GM23248 (cell line): Measurements from ENCODE around the gene CEACAM16. TPM values are rescaled to one million over a fixed set of nuclear protein-coding genes. Genes with fewer than 3 reads are reported as not detected.

Source experiments
- DNase-seq: peaks from one replicate; pipeline ENCODE4 v3.0.0-alpha.2; 2015
- H2AFZ ChIP-seq: fragments of 200-600 bp; sonication (generic); 2 replicates; pipeline ENCODE4 v1.6.1; 2016; ENCODE audit warnings: antibody characterized with exemption
- H3F3A ChIP-seq: fragments of 200-600 bp; sonication (generic); 2 replicates; pipeline ENCODE4 v1.6.1; 2016; ENCODE audit warnings: mild to moderate bottlenecking, antibody characterized with exemption, mixed run types; ENCODE audit not compliant: insufficient read depth
- H3K27ac ChIP-seq: fragments of 200-600 bp; sonication (generic); 2 replicates; pipeline ENCODE4 v1.5.1; 2016; ENCODE audit warnings: mild to moderate bottlenecking
- H3K27me3 ChIP-seq: fragments of 200-600 bp; sonication (generic); replicated peaks from 2 replicates; pipeline ENCODE4 v1.6.1; 2016; ENCODE audit warnings: mild to moderate bottlenecking; ENCODE audit not compliant: insufficient read depth
- H3K36me3 ChIP-seq: fragments of 200-600 bp; sonication (generic); 2 replicates; pipeline ENCODE4 v1.6.1; 2016; ENCODE audit warnings: low read depth, mild to moderate bottlenecking
- H3K4me1 ChIP-seq: fragments of 200-600 bp; sonication (generic); 2 replicates; pipeline ENCODE4 v1.6.1; 2016; ENCODE audit warnings: mild to moderate bottlenecking; ENCODE audit not compliant: insufficient read depth
- H3K4me2 ChIP-seq: fragments of 200-600 bp; sonication (generic); one replicate; pipeline ENCODE4 v1.6.1; 2016; ENCODE audit warnings: mild to moderate bottlenecking; ENCODE audit not compliant: unreplicated experiment
- H3K4me3 ChIP-seq: fragments of 200-600 bp; sonication (generic); 2 replicates; pipeline ENCODE4 v1.5.1; 2016; ENCODE audit warnings: mild to moderate bottlenecking
- H3K79me2 ChIP-seq: fragments of 200-600 bp; sonication (generic); 2 replicates; pipeline ENCODE4 v1.6.1; 2016; ENCODE audit warnings: mild to moderate bottlenecking; ENCODE audit not compliant: insufficient read depth
- H3K9ac ChIP-seq: fragments of 200-600 bp; sonication (generic); 2 replicates; pipeline ENCODE4 v1.6.1; 2016; ENCODE audit warnings: mild to moderate bottlenecking
- H3K9me2 ChIP-seq: fragments of 200-600 bp; sonication (generic); 2 replicates; pipeline ENCODE4 v1.6.1; 2016; ENCODE audit warnings: mixed run types, mild to moderate bottlenecking, moderate library complexity; ENCODE audit not compliant: insufficient read depth
- H3K9me3 ChIP-seq: fragments of 200-600 bp; sonication (generic); one replicate; pipeline ENCODE4 v1.6.1; 2017; ENCODE audit warnings: low read depth
- H4K20me1 ChIP-seq: fragments of 200-600 bp; sonication (generic); 2 replicates; pipeline ENCODE4 v1.6.0; 2016; ENCODE audit not compliant: insufficient read depth
- EZH2 ChIP-seq: fragments of 200-600 bp; sonication (generic); IDR thresholded peaks from 2 replicates; pipeline ENCODE4 v1.6.1; 2018; ENCODE audit warnings: antibody characterized with exemption, mild to moderate bottlenecking; ENCODE audit not compliant: insufficient read depth, poor library complexity, severe bottlenecking
- EZH2phosphoT487 ChIP-seq: fragments of 200-600 bp; sonication (generic); IDR thresholded peaks from 2 replicates; pipeline ENCODE4 v1.6.1; 2018; ENCODE audit warnings: antibody characterized with exemption, moderate library complexity, mild to moderate bottlenecking, low read depth; ENCODE audit not compliant: insufficient read depth
- WGBS, 2 experiments: methylation state at CpG; one replicate each; pipeline ENCODE4 v1.1.6; 2015 to 2017; ENCODE audit warnings: low lambda C conversion rate in 2 of 2, low coverage in 1 of 2; ENCODE audit errors: missing lambda C conversion rate in 2 of 2; 5-methylcytosine and 5-hydroxymethylcytosine counted together
- in situ Hi-C: fragments of 300-500 bp; cut with MboI; formaldehyde crosslinking; loops from 2 replicates; pipeline ENCODE4 v1.15.0; 2020
- polyA plus RNA-seq: library from polyadenylated mRNA; unstranded; fragments of >200 nt; fragmentation: Nextera tagmentation; extraction: Ambion mirVana; gene quantifications from 2 replicates; pipeline ENCODE4 v1.2.1, GENCODE V29; 2016
- total RNA-seq: library from RNA; depleted of rRNA; stranded (reverse); fragments of >200 nt; shearing (Covaris generic); gene quantifications from 2 replicates; pipeline ENCODE4 v1.2.3, GENCODE V29; 2014

CEACAM16 gene
- total and polyA plus RNA-seq, 2 experiments from 2014 or later, result not detected

DNA sequence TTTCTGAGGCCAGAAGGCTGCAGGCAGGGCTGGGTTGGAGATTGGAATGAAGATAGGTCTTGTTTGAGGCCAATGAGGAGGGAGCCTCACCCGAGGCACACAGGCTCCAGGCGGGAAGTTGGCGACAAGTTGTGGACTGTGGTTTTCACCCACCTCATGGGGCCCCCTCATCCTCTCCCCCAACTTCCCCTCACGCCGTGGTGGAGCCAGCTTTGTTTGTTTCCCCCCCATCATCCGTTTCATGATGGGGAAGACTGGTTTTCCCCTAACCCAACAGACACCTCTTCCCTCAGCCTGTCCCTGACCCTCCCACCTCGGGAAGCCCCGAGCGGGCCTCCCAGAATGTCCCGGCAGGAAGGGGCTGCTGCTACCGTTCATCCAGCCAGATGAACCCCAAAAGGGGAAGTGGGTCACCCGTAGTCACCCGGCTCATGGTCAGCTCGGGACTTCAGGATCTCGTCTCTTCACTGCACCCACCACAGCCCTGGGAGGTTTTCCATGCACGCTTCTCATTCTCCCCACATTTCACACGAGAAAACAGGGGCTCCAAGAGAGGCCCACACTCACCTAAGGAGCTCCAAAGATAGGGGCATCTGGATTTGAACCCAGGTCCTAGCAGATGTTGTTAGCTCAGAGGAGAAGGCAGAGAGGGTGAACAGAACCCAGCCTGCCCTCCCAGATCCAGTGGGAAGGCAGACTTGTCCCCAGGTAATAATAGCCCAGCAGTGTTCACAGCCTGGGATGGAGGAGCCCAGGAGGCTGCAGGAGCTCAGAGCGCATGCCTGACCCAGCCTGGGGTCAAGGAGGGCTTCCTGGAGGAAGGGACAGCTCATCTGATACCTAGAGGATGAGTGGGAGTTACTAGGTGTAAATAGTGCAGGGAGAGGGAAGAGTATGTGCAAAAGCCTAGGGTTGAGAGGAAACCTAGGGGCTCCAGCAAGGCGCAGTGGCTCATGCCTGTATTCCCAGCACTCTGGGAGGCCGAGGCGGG is 23.5 kb downstream of the CEACAM16 start:
- Histone ChIP-seq H3K4me3 (no peak overlapping the region), H3K79me2 (no peaks in the 10 kb centered on the region), H3K9me3 (no peaks in the 10 kb centered on the region), H3K9ac (no peak overlapping the region), H3K27me3 (no peaks in the 10 kb centered on the region), H3K4me1 (peaks cover 21% of the 10 kb centered on the region), H3K36me3 (no peaks in the 10 kb centered on the region), H3F3A (no peaks in the 10 kb centered on the region), H3K27ac (no peak overlapping the region), H4K20me1 (no peaks in the 10 kb centered on the region), H3K9me2 (no peaks in the 10 kb centered on the region), H2AFZ (no peak overlapping the region; the same call in 1 of the 2 replicates), H3K4me2 (no peak overlapping the region)
- 77% methylated on average over 18 to 21 of the region's 21 CpGs for WGBS, 2 experiments
- in situ Hi-C loops, result loop anchor here (5.0 kb wide), 1 partner anchor 45 kb away; no protein-coding TSS in a partner anchor
- DNase-seq, result no peak
- TF ChIP-seq EZH2phosphoT487 (no peak), EZH2 (no peak)

DNA sequence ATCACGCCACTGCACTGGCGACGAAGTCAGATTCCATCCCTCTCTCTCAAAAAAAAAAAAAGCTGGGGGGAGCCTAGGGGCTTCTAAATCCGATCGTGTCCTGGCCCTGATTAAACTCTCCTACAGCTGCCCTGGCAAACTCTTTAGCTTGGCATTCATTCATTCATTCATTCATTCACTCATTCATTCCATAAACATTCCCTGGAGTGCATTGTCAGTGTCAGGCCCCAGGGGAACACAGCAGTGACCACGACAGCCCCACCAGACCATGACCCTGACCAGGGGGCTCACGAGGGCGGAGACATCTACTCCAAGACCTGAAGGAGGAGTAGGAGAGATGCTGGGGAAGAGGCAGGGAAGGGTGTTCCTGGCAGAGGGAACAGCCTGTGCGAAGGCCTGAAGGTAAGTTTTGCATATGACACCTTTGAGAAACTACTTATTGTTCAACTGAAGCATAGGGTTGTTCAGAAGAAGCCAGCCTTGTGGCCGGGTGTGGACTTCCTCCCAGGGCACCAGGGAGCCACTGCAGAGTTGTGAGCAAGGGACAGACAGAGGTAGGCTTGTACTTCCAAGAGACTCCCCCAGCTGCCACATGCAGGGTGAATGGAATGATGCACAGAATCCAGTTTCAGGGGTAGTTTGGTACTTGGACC is 24.5 kb downstream of the CEACAM16 start:
- Histone ChIP-seq H3K27ac (no peak overlapping the region), H3K27me3 (no peaks in the 10 kb centered on the region)
- in situ Hi-C loops, result loop anchor here (5.0 kb wide), 1 partner anchor 44 kb away; no protein-coding TSS in a partner anchor

DNA sequence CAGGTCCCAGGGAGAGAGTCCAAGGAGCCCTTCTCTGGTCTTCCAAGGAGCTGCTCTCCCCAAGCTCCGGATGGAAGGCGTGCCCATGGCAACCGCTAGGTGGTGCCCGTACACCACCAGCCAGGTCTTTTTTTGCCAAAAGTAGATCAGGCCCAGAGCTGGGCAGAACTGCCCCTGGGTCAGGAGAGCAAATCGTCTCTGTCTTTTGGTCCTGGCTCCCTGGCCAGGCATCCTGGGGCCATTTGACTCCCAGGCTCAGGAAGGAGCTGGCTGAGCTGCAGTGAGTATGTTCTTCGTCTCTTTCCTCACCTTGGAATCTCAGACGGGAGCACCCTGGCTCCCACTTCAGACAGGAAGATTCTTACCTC is 25.0 kb downstream of the CEACAM16 start:
- peak overlapping the region; percentile 20; the same call in 1 of the 2 replicates for H3K9ac ChIP-seq
- no peaks in the 10 kb centered on the region for H3K9me3 ChIP-seq
- no peaks in the 10 kb centered on the region for H3K27me3 ChIP-seq
- DNase-seq, result peak; percentile 87
- H2AFZ ChIP-seq, result no peak overlapping the region
- no peaks in the 10 kb centered on the region for H3K79me2 ChIP-seq
- no peak overlapping the region for H3K4me2 ChIP-seq
- H3K4me3 ChIP-seq, result no peak overlapping the region
- no peaks in the 10 kb centered on the region for H3K9me2 ChIP-seq
- in situ Hi-C loops, result loop anchor here (5.0 kb wide), 1 partner anchor 43 kb away; no protein-coding TSS in a partner anchor
- no peaks in the 10 kb centered on the region for H3K36me3 ChIP-seq
- no peaks in the 10 kb centered on the region for H4K20me1 ChIP-seq
- peaks cover 12% of the 10 kb centered on the region for H3K4me1 ChIP-seq
- TF ChIP-seq EZH2phosphoT487, result no peak
- no peak for TF ChIP-seq EZH2
- 18 to 20% methylated on average over 7 of the region's 7 CpGs for WGBS, 2 experiments
- H3K27ac ChIP-seq, result no peak overlapping the region
- H3F3A ChIP-seq, result no peaks in the 10 kb centered on the region

More for the DNA sequence above, 24.5 kb downstream of the CEACAM16 start:
- no peaks in the 10 kb centered on the region for H3K36me3 ChIP-seq
- H3K9me3 ChIP-seq, result no peaks in the 10 kb centered on the region
- H3K9me2 ChIP-seq, result no peaks in the 10 kb centered on the region
- no peak overlapping the region for H2AFZ ChIP-seq
- no peaks in the 10 kb centered on the region for H3F3A ChIP-seq
- no peak for DNase-seq
- no peaks in the 10 kb centered on the region for H3K79me2 ChIP-seq
- no peaks in the 10 kb centered on the region for H4K20me1 ChIP-seq
- peaks cover 18% of the 10 kb centered on the region for H3K4me1 ChIP-seq
- H3K9ac ChIP-seq, result no peak overlapping the region
- WGBS, 2 experiments, result 44 to 47% methylated on average over 10 of the region's 10 CpGs
- no peak overlapping the region for H3K4me3 ChIP-seq
- no peak overlapping the region for H3K4me2 ChIP-seq
- TF ChIP-seq EZH2 (no peak), EZH2phosphoT487 (no peak)

DNA sequence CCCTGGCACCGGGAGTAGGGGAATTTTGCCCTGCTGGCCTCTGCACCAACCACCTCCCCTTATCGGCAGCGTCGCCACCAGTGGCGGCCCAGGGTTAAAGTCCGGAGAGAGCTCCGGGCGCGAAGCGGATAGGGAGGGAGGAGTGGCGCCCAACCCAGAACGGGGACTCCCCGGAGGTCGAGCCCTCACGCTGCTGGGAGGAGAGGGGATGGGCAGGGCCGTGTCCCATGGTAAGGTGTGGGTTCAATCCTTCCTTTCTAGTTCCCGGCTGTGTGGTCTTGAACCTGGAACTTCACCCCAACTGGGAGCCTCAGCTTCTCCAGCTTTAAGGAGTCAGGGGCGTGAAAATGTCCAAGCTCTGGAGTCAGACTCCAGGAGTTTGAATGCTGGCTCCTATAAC is 26.3 kb downstream of the CEACAM16 start:
- Histone ChIP-seq H3K27me3 (no peaks in the 10 kb centered on the region), H3K36me3 (no peaks in the 10 kb centered on the region), H3K9me2 (no peaks in the 10 kb centered on the region), H3K9me3 (no peaks in the 10 kb centered on the region), H3K79me2 (no peaks in the 10 kb centered on the region), H3K4me3 (no peak overlapping the region), H2AFZ (no peak overlapping the region), H3K4me1 (peaks cover 11% of the 10 kb centered on the region), H3K9ac (no peak overlapping the region), H3K4me2 (no peak overlapping the region), H3K27ac (no peak overlapping the region), H4K20me1 (no peaks in the 10 kb centered on the region), H3F3A (no peaks in the 10 kb centered on the region)
- in situ Hi-C loops, result no loop called here
- no peak for TF ChIP-seq EZH2phosphoT487
- no peak for TF ChIP-seq EZH2
- WGBS, 2 experiments, result 26 to 39% methylated on average over 18 of the region's 18 CpGs
- no peak for DNase-seq
